HG03066 (cell line): Measurements from ENCODE around the gene CD84.
"Not testable (repeated sequence)": the region's sequence is repeated elsewhere in the genome, so short reads cannot be mapped to it uniquely, and the experiment has no call there.

Source experiments
- ATAC-seq: cut with Tn5 transposase; IDR thresholded peaks from one replicate; pipeline ENCODE4 v1.9.1; 2021; ENCODE audit warnings: low read depth; ENCODE audit not compliant: unreplicated experiment

Gene CD84

DNA sequence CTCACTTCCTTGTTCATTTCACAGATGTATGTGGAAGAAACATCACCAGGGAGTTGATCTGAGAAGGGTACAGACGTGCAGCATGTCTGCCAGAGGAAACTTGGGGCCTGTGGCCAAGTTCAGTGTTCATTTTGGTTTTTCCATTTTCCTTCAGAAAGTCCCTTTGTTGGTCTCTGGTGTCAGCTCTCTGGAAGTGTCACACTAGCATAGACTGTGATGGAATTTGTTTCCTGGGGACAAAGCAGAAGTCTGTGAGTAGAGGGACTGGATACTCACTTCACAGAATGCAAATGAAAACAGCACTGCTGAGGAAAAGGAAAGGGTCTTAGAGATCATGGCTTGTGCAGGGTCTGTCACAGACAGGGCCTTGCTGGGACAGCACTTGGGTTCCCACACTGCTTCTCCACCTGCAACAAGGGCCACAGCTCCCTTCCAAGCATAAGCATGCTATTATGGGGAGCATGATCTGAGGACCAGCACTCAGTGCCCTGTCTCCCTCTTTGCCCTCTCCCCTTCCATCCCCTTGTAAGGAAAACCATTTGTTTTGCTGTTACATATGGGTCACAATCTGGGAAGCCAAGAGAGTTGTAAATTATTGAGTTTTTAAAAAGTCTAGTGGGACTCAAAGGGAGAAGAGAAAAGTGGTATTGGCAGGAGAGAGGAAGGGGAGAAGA, 31.4 kb upstream of the CD84 start:
- no peak for ATAC-seq

- ATAC-seq: no peak
Measured at GRCh38 chr1:160608941-160609340, 29.6 kb upstream of the CD84 start.

- ATAC-seq: no peak
Measured at GRCh38 chr1:160608514-160608913, 29.2 kb upstream of the CD84 start.

DNA sequence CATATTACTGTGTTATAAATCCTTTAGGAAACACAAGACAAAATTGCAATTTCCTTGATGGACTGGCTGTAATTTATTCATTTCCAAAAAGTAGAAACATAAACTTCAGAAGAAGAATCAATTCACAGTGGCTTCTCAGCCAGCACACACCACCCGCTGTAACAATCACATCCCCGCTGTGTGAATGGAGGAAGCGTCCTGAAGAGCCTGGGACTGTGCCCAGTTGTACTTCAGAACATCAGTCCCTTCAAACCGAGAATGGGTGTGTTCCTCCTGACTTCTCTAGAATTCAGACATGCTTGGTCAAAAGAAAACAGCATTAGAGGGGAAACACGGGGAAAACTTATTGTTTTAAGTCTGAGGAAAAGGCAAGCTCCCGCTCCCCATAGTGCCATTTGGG, 28.8 kb upstream of the CD84 start:
- no peak for ATAC-seq

DNA sequence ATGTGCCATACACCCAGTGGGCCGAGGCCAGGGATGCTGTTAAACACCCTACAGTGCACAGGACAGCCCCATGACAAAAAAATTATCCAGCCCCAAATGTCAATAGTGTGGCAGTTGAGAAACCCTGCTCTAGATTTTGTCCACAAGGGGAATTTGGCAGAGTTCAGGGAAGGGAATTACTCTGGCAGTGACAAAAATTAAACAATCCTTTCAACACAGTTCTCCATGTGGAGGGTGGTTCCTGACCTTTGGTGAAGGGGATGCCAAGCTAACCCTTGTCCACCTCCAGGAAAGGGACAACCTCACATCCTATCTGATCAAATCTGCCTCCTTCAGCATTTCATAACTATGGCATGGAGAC, 28.4 kb upstream of the CD84 start:
- ATAC-seq: peak; percentile 5

- ATAC-seq: peak; percentile 74
Measured at GRCh38 chr1:160607011-160607671, 27.8 kb upstream of the CD84 start.

DNA sequence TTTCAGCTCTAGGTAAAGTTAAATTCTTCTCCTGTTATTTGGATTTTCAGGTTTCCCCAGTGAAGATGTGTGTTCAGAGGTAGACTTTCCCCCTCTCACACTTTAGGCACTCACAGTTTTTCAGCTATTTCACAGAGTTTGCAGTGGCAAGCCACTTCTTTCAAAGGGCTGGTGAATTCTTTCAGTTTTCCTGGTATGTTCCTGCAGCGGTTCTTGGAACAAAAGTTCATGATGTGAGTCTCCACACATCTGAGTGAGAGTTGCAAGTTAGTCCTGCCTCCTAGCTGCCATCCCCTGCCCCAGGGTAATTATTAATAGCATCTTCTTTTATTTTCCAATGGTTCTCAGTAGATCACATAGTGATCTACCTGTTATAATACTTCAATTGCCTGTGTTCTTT, 27.3 kb upstream of the CD84 start:
- no peak for ATAC-seq

DNA sequence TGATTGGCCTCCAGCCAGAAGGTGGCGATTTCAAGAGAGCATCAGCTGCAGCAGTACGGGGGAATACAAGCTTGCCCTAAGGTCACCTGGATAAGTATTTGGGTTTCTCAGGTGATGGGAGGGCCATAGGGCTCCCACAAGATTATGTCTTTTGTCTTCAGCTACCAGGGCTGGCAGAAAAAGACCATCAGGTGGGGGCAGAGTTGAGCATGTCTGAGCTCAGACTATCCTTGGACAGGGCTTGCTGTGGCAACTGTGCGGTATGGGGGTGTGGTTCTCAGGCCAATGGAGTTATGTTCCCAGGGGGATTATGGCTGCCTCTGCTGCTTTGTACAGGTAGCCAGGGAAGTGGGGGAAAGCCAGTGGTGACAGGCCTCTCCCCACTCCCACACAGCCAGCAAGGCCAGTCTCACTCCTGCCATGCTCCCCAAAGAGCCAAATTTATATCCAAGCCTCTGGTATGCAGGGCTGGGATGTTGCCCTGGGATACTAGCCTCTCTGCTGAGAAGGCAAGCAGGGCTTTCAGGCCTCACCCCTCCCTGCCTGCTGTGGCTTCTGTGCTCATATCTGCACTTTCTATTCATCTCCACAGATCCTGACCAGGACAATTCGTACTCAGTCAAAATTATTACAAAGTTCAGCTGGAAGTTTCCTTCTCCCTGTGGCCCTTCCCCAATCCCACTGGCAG, 26.6 kb upstream of the CD84 start:
- no peak for ATAC-seq

GRCh38 chr1:160605205-160605604, 25.9 kb upstream of the CD84 start:
- ATAC-seq: no peak

- ATAC-seq: no peak
Measured at GRCh38 chr1:160597705-160598104, 18.4 kb upstream of the CD84 start.

DNA sequence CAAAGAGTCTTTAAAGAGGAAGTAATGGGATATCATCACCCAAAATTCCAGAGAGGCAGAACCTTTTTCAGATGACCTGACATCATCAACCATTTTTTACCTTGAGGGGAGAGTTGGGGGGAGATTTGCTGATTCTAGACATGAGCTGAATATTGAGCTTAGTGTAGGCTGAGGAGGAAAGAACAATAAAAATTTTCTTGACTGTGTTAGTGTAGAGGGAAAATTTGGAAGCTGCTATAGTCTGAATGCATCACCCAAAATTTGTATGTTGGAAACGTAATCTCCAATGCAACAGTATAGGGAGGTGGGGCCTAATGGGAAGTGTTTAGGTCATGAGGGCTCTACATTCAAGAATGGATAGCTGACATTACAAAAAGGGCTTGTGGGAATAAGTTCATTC, 17.8 kb upstream of the CD84 start:
- ATAC-seq: no peak

DNA sequence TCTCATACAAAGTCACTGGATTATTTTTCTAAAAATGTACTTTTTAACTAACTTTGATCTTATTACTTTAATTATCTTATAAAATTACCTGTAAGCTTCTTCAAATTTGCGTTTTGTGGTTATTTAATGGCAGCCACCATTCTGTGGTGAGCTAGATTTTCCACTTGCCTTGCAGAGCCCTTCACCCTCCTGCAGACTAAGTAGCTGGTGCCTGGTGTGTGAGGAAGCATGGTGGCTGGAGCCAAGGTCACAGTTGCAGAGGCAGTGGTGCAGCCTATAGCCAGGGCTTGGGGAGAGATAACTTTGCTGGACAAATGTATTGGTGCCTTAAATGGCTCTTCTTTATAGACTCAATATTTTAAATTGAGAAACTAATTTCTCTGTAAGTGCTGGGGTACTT, 11.2 kb upstream of the CD84 start:
- ATAC-seq: no peak

GRCh38 chr1:160588468-160588867, 9.2 kb upstream of the CD84 start:
- ATAC-seq: no peak

DNA sequence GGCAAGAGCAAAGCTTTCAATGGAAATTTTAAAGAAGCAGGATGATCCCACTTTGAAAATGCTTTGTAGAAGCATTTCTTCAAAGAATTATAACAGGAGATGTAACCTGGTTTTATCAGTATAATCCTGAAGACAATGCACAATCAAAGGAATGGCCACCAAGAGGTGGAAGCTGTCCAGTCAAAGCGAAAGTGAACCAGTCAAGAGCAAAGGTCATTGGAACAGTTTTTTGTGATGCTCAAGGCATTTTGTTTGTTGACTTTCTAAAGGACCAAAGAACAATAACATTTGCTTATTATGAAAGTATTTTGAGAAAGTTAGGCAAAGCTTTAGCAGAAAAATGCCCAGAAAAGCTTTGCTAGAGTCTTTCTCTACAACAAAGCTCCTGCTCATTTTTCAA, 5.5 kb upstream of the CD84 start:
- ATAC-seq: no peak

DNA sequence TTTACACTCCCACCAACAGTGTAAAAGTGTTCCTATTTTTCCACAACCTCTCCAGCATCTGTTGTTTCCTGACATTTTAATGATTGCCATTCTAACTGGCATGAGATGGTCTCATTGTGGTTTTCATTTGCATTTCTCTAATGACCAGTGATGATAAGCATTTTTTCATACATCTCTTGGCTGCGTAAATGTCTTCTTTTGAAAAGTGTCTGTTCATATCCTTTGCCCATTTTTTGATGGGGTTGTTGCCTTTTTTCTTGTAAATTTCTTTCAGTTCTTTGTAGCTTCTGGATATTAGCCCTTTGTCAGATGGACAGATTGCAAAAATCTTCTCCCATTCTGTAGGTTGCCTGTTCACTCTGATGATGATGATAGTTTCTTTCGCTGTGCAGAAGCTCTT, 3.7 kb upstream of the CD84 start:
- not testable (repeated sequence) for ATAC-seq

DNA sequence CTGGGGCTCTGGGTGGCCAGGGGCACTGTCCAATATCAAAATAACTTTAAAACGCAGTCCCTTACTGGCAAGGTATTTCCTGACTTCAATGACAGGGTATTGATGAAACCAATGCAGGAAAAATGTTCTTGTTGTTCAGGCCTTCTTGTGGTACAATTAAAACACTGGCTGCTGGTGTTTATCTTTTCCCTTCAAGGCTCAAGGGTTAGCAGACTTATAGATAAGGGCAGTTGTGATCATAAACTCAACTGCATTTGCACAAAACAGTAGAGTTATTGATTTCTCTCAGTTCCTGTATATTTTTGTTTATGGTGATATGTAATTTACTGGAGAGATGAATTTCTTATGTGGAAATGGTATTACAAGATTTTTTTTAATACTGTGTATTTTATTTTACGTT, 2.7 kb upstream of the CD84 start:
- ATAC-seq: no peak

DNA sequence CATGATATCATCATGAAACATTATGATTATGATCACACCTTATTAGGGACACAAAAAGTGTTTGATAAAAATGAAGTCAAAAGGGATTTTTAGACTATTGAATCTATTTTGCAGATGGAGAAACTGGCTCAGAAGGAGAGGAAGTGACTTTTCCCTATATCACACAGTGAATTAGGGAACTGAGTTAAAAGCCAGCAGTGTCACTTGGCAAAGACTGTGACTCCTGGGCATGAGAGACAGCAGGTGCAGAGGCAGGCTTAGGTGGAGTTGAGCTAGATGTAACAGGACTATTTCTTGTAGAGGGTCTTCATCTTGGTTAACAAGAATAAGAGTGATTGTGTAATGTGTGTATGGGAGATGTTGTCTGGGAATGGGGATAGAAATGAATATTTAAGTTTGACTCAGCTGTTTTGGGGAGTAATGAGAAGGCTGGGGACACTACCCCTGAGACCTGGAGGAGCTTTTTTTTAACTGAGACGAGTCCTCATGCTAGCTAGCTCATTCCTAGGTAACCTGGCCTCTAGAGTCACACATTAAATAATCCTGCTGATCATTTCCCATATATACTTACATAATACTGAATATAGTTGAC, 1.0 kb upstream of the CD84 start:
- ATAC-seq: no peak

DNA sequence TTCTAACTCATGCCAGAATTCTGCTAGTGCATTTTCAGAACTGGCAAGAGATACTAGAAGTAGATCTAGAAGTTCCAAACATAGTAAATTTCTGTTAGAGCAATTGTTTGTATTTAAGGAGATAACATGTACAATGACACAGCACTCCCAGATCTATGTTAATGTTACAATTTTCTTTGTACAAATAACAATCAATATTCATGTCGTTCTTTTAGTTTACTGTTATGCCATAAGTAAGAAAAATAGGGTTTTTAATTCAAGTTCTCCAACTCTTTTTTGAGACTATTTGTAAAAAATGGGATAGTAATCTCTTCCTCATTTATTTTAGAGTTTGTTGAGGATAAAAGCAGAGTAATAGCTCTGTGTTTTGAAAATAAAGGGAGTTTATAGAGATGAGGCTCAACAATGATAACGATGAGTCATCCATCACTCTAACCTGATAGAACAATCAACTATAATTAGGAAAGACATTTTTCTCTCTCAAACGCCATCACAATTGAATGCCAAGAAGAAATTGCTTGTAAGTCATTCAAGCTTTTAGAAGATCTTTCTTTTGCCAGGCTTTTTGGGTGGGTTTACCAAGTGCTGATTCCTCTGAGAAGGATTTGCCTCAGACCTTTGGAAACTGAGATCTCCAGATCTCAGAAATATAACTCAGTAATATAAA, 638 bp downstream of the CD84 start:
- no peak for ATAC-seq

DNA sequence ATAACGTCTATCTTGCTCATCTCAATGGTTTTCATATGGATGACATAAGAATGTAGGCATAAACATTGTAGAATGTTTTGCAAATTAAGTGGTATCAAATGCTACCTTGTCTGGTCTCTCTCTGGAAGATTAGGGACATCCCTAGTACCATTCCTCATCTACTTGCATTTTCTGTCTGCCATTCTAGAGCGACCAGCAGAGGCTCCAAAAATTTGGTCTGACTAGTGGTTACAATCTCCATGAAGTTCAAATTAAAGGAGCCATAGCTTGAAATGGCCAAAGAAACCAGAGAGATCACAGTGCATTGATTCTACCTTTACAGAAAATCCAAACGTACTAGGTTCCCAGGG, 1.1 kb downstream of the CD84 start:
- ATAC-seq: no peak

DNA sequence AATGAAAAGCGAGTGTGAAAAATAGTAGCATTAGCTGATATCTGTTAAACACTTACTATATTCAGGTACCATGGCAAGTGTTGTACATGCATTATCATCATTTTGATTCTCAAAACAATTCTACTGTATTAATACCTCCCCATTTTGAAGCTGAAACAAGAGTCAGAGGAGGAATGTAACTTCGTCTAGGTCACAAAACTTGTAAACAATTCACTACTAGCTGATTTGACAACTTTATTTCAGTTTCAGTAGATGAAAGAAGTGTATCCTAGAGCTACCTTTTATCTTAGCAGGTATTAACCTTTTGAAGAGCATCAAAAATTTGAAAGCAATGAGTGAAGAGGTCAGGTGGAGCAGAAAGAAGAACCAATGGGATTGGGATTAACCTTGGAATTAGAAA, 1.6 kb downstream of the CD84 start:
- ATAC-seq: no peak

DNA sequence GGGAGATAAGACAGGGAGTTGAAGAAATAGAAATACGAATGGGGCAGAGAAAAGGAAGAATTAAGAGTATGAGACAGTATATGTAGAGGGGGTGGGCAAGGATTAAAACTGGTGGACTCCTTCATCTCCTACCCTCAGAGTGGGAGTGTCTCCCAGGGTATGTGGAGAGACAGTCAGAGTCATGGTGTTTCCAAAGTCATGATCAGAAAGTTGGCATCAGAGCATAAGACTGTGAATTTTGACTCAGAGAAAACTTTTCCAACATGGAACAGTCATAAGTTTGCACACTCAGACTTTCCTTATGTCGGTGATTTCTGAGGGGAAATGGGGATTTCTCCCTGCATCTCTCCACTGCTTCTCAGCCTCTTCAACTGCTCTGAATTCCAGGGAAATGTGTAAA, 2.4 kb downstream of the CD84 start:
- no peak for ATAC-seq
